Esophagus squamous epithelium (tissue), 5 donors: ENCODE results near the gene IFT122. TPM values are rescaled to one million over a fixed set of nuclear protein-coding genes. Genes with fewer than 3 reads are reported as not detected.
"Not testable (repeated sequence)": the region's sequence is repeated elsewhere in the genome, so short reads cannot be mapped to it uniquely, and the experiment has no call there.

Experiments used
- DNase-seq: peaks from one replicate; lab custom pipeline; 2025; lab: John Stamatoyannopoulos, UW
- H3K27ac ChIP-seq, 4 donors: fragments of 200-600 bp; sonication (generic); one replicate each; pipeline ENCODE4 v1.5.1; 2016 to 2019; ENCODE audit warnings: mild to moderate bottlenecking in 1 of 4
- H3K27me3 ChIP-seq, 4 donors: fragments of 200-600 bp; sonication (generic); 1 replicate in 3 of 4; 2 replicates in 1 of 4; pipeline versions ENCODE4 v1.5.1 to v1.6.0; 2017 to 2021; ENCODE audit warnings: antibody characterized with exemption in 1 of 4
- H3K36me3 ChIP-seq, 3 donors: fragments of 200-600 bp; sonication (generic); one replicate each; pipeline ENCODE4 v1.5.1; 2016 to 2019
- H3K4me1 ChIP-seq, 3 donors: fragments of 200-600 bp; sonication (generic); one replicate each; pipeline ENCODE4 v1.5.1; 2017 to 2019
- H3K4me3 ChIP-seq, 4 donors: fragments of 200-600 bp; sonication (generic); 1 replicate in 3 of 4; 2 replicates in 1 of 4; pipeline ENCODE4 v1.5.1; 2016 to 2019; ENCODE audit warnings: mild to moderate bottlenecking in 2 of 4, moderate library complexity in 1 of 4
- H3K9me3 ChIP-seq, 3 donors: fragments of 200-600 bp; sonication (generic); one replicate each; pipeline ENCODE4 v1.5.1; 2016 to 2019
- CTCF ChIP-seq, 6 experiments: fragments of 450-650 bp in 4 of 6; fragments of 200-600 bp in 2 of 6; sonication (generic) in 2 of 6; IDR thresholded peaks; one replicate each; pipeline ENCODE4 v1.5.1; 2016 to 2019; ENCODE audit warnings: antibody characterized with exemption in 6 of 6, mild to moderate bottlenecking in 4 of 6, moderate library complexity in 4 of 6
- POLR2A ChIP-seq, 4 donors: fragments of 450-650 bp; IDR thresholded peaks; one replicate each; pipeline ENCODE4 v1.6.1; 2017; ENCODE audit warnings: antibody characterized with exemption in 4 of 4, mild to moderate bottlenecking in 4 of 4, moderate library complexity in 3 of 4
- WGBS, 2 donors: methylation state at CpG; one replicate each; pipeline ENCODE4 v1.1.5; 2018; 5-methylcytosine and 5-hydroxymethylcytosine counted together
- intact Hi-C: fragments of 100-400 bp; cut with DNase I; formaldehyde crosslinking; loops from one replicate; pipeline ENCODE4 v1.15.0; 2022
- total RNA-seq, 4 donors: library from RNA; depleted of rRNA; stranded (reverse); fragments of >200 nt; gene quantifications; one replicate each; pipeline ENCODE4 v1.1.0, GENCODE V29; 2016
- donor health status: DM: yes; HTN: yes; CAD: no.

The IFT122 gene
- total RNA-seq, 4 donors from 2014 or later: 6.0 to 26.5 (median 11.5) TPM

GRCh38 chr3:129476586-129476985 is 36.6 kb downstream of the IFT122 start:
- Histone ChIP-seq H3K27ac (no peak overlapping the region), H3K9me3 (no peaks in the 10 kb centered on the region), H3K36me3 (peaks cover 0 to 65% (median 11%) of the 10 kb centered on the region in 3 donors), H3K4me1 (peaks cover 0 to 14% (median 8%) of the 10 kb centered on the region in 3 donors), H3K4me3 (no peak overlapping the region), H3K27me3 (no peaks in the 10 kb centered on the region)
- 90 to 93% methylated on average over 6 of the region's 6 CpGs for WGBS, 2 donors
- TF ChIP-seq POLR2A (IDR thresholded peaks at IDR 0.05): no peak
- intact Hi-C loops: no loop called here
- DNase-seq: no peak

DNA sequence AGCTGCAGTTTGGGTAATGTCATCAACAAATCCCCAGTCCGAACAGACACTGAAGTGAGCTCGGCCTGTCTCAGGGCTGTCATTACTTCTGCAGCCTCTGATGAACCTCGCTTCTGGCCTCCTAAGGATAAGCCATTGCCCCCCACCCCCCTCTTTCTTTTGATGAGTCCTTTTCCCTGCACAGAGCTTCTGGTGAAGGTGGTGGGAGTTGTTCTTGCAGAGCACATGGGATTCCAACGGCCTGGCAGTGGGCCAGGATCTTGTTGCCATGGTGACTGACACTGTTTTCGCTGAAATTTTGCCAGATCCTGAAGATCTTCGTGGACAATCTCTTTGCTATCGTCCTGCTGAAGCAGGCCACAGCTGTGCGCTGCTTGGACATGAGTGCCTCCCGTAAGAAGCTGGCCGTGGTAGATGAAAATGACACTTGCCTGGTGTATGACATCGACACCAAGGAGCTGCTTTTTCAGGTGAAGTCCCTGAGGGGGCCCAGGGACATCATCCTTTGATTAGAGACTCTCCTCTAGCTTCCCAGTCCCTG is 41.3 kb downstream of the IFT122 start:
- Histone ChIP-seq H3K4me1 (peaks cover 8 to 50% (median 31%) of the 10 kb centered on the region in 3 donors), H3K27ac (peak overlapping the region; percentile 71 to 84 (median 81)), H3K36me3 (peaks cover 0 to 64% (median 10%) of the 10 kb centered on the region in 3 donors)
- H3K9me3 ChIP-seq, H3K27me3 ChIP-seq, DNase-seq, H3K4me3 ChIP-seq: not testable (repeated sequence)
- intact Hi-C loops: loop anchor here (10.0 kb wide), 1 partner anchor 124 kb away; the partner anchor contains the start of gene PLXND1
- WGBS, 2 donors: 56 to 60% methylated on average over 5 to 6 of the region's 11 CpGs

GRCh38 chr3:129481766-129482332 is 41.8 kb downstream of the IFT122 start:
- Histone ChIP-seq H3K36me3 (peaks cover 0 to 58% (median 5%) of the 10 kb centered on the region in 3 donors), H3K27me3 (no peaks in the 10 kb centered on the region), H3K27ac (peak overlapping the region; percentile 71 to 84 (median 81)), H3K9me3 (no peaks in the 10 kb centered on the region), H3K4me3 (no peak overlapping the region), H3K4me1 (peaks cover 8 to 56% (median 37%) of the 10 kb centered on the region in 3 donors)
- WGBS, 2 donors: 4 to 27% methylated on average over 4 to 8 of the region's 12 CpGs
- no peak for DNase-seq
- TF ChIP-seq POLR2A (IDR thresholded peaks at IDR 0.05): no peak
- no peak for TF ChIP-seq CTCF (IDR thresholded peaks at IDR 0.05)
- intact Hi-C loops: loop anchor here (10.0 kb wide), 1 partner anchor 123 kb away; the partner anchor contains the start of gene PLXND1

- H3K27me3 ChIP-seq: no peaks in the 10 kb centered on the region
- H3K9me3 ChIP-seq: no peaks in the 10 kb centered on the region
- intact Hi-C loops: loop anchor here (10.0 kb wide), 1 partner anchor 122 kb away; the partner anchor contains the start of gene PLXND1
- peaks cover 8 to 64% (median 40%) of the 10 kb centered on the region in 3 donors for H3K4me1 ChIP-seq
- no peak overlapping the region for H3K4me3 ChIP-seq
- DNase-seq: no peak
- peaks cover 0 to 49% (median 0%) of the 10 kb centered on the region in 3 donors for H3K36me3 ChIP-seq
- no peak for TF ChIP-seq POLR2A (IDR thresholded peaks at IDR 0.05)
- TF ChIP-seq CTCF (IDR thresholded peaks at IDR 0.05): no peak
- peak overlapping the region; percentile 71 to 84 (median 81) for H3K27ac ChIP-seq
- 83 to 86% methylated on average over 1 of the region's 1 CpG for WGBS, 2 donors
Measured at GRCh38 chr3:129482721-129483120, 42.7 kb downstream of the IFT122 start.

GRCh38 chr3:129483870-129484269 is 43.8 kb downstream of the IFT122 start:
- intact Hi-C loops: loop anchor here (10.0 kb wide), 1 partner anchor 121 kb away; the partner anchor contains the start of gene PLXND1
- H3K27ac ChIP-seq: no peak overlapping the region
- 92 to 98% methylated on average over 7 to 8 of the region's 8 CpGs for WGBS, 2 donors
- peaks cover 0 to 38% (median 0%) of the 10 kb centered on the region in 3 donors for H3K36me3 ChIP-seq
- H3K4me3 ChIP-seq: no peak overlapping the region
- no peaks in the 10 kb centered on the region for H3K9me3 ChIP-seq
- H3K4me1 ChIP-seq: peaks cover 8 to 65% (median 40%) of the 10 kb centered on the region in 3 donors
- no peak for DNase-seq
- TF ChIP-seq POLR2A (IDR thresholded peaks at IDR 0.05) (no peak), CTCF (IDR thresholded peaks at IDR 0.05) (no peak)
- no peaks in the 10 kb centered on the region for H3K27me3 ChIP-seq

GRCh38 chr3:129485146-129485545 is 45.1 kb downstream of the IFT122 start:
- Histone ChIP-seq H3K4me1 (peaks cover 8 to 67% (median 40%) of the 10 kb centered on the region in 3 donors), H3K27ac (peak overlapping the region in 3 of 4 donors; percentile 75 to 90 (median 79))

More at GRCh38 chr3:129485146-129485545, 45.1 kb downstream of the IFT122 start:
- H3K9me3 ChIP-seq, DNase-seq, H3K27me3 ChIP-seq, H3K4me3 ChIP-seq: not testable (repeated sequence)
- H3K36me3 ChIP-seq: peaks cover 0 to 32% (median 0%) of the 10 kb centered on the region in 3 donors
- 75 to 85% methylated on average over 6 of the region's 6 CpGs for WGBS, 2 donors
- intact Hi-C loops: loop anchor here (10.0 kb wide), 1 partner anchor 120 kb away; the partner anchor contains the start of gene PLXND1
